Measurements from ENCODE around the gene RCAN3. TPM values are rescaled to one million over a fixed set of nuclear protein-coding genes. Genes with fewer than 3 reads are reported as not detected.

The RCAN3 gene
- total and polyA plus RNA-seq, 2 of the 13 experiments (the other 11 are each of a cell fraction or from before 2014, with no cell fraction given), result 12.2 to 13.3 TPM

- TF ChIP-seq ZBED4 (CRISPR knock-in tag; IDR thresholded peaks at IDR 0.05; ENCODE audit: borderline replicate concordance), result peak; percentile 46; the same call in 1 of the 2 replicates
- TF ChIP-seq CENPT (CRISPR knock-in tag; IDR thresholded peaks at IDR 0.05; ENCODE audit: low read depth), result no peak
- no peak for TF ChIP-seq STAT5B (CRISPR knock-in tag; IDR thresholded peaks at IDR 0.05)
- peak; percentile 92 for TF ChIP-seq ZNF543 (CRISPR knock-in tag; IDR thresholded peaks at IDR 0.05)
- 0 out of 2 replicates have a peak, but pooled peaks have one; percentile 15 for TF ChIP-seq NRL (CRISPR knock-in tag; IDR thresholded peaks at IDR 0.05; ENCODE audit: borderline replicate concordance)
- TF ChIP-seq, protein P1, sequence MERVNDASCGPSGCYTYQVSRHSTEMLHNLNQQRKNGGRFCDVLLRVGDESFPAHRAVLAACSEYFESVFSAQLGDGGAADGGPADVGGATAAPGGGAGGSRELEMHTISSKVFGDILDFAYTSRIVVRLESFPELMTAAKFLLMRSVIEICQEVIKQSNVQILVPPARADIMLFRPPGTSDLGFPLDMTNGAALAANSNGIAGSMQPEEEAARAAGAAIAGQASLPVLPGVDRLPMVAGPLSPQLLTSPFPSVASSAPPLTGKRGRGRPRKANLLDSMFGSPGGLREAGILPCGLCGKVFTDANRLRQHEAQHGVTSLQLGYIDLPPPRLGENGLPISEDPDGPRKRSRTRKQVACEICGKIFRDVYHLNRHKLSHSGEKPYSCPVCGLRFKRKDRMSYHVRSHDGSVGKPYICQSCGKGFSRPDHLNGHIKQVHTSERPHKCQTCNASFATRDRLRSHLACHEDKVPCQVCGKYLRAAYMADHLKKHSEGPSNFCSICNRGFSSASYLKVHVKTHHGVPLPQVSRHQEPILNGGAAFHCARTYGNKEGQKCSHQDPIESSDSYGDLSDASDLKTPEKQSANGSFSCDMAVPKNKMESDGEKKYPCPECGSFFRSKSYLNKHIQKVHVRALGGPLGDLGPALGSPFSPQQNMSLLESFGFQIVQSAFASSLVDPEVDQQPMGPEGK (CRISPR knock-in tag; IDR thresholded peaks at IDR 0.05), result no peak
- no peak for TF ChIP-seq ZNF451 (CRISPR knock-in tag; IDR thresholded peaks at IDR 0.05)
- no peak for TF ChIP-seq ZNF34 (CRISPR knock-in tag; IDR thresholded peaks at IDR 0.05; ENCODE audit: borderline replicate concordance)
- TF ChIP-seq XRCC5 (optimal IDR thresholded peaks at IDR 0.05; ENCODE audit: low read length), result peak; percentile 22
- TF ChIP-seq ZNF713 (CRISPR knock-in tag; IDR thresholded peaks at IDR 0.05), result no peak
- no peak; the same call in 1 of the 2 replicates for TF ChIP-seq THAP9 (CRISPR knock-in tag; IDR thresholded peaks at IDR 0.05; ENCODE audit: borderline replicate concordance)
- TF ChIP-seq ATF7-NPFF (CRISPR knock-in tag; IDR thresholded peaks at IDR 0.05; ENCODE audit: low read depth), result no peak
- no peak for TF ChIP-seq HIC2 (CRISPR knock-in tag; IDR thresholded peaks at IDR 0.05; ENCODE audit: low read depth)
- peak; percentile 57; the same call in 1 of the 2 replicates for TF ChIP-seq ZNF501 (CRISPR knock-in tag; IDR thresholded peaks at IDR 0.05)
- no peak; the same call in 1 of the 2 replicates for TF ChIP-seq MEF2D (CRISPR knock-in tag; IDR thresholded peaks at IDR 0.05)
Measured at GRCh38 chr1:24551960-24552571, 49.4 kb downstream of the RCAN3 start (continued).

Measured in HepG2 (cell line).